ENCODE results near the gene MRAP2. TPM values are rescaled to one million over a fixed set of nuclear protein-coding genes. Genes with fewer than 3 reads are reported as not detected.

Gene MRAP2
- total RNA-seq, result not detected

GRCh38 chr6:84033523-84034451, at the start of gene MRAP2:
TSS of gene MRAP2 (plus strand) at chr6:84033772. CDS start at chr6:84055319, 21,547 bp downstream.
- ATAC-seq, result peak; percentile 44
- ChIA-PET POLR2A (no interaction called here), CTCF (interaction anchor here (0.6 kb wide), 1 partner anchor 11 kb away, joined by 3 read pairs; no protein-coding TSS in a partner anchor)
- peaks cover 6% of the 10 kb centered on the region for H3K4me1 Mint-ChIP-seq
- H3K27ac Mint-ChIP-seq, result no peak within 1 kb of the TSS
- H3K36me3 Mint-ChIP-seq (ENCODE audit: low read depth), result no peaks in the 10 kb centered on the region
- intact Hi-C loops (cut with DNase I, micrococcal nuclease), result no loop called here
- no peaks in the 10 kb centered on the region for H3K9me3 Mint-ChIP-seq (ENCODE audit: low read depth)
- peak; percentile 28 for DNase-seq
- H3K27me3 Mint-ChIP-seq, result peaks cover 43% of the 10 kb centered on the region
- no peak within 1 kb of the TSS for H3K4me3 Mint-ChIP-seq

GRCh38 chr6:83984411-83984810, 49.2 kb upstream of the MRAP2 start:
- Mint-ChIP-seq H3K36me3 (ENCODE audit: low read depth) (peaks cover 4% of the 10 kb centered on the region), H3K4me1 (no peaks in the 10 kb centered on the region), H3K4me3 (no peak overlapping the region), H3K9me3 (ENCODE audit: low read depth) (no peaks in the 10 kb centered on the region), H3K27me3 (no peaks in the 10 kb centered on the region), H3K27ac (no peak overlapping the region)
- intact Hi-C loops (cut with DNase I, micrococcal nuclease), result no loop called here
- POLR2A ChIA-PET, result no interaction called here
- CTCF ChIA-PET, result no interaction called here
- DNase-seq (no peak), ATAC-seq (no peak)

GRCh38 chr6:83985308-83985713, 48.3 kb upstream of the MRAP2 start:
- ATAC-seq (no peak), DNase-seq (no peak)
- H3K4me1 Mint-ChIP-seq, result no peaks in the 10 kb centered on the region
- POLR2A ChIA-PET, result no interaction called here
- no peaks in the 10 kb centered on the region for H3K9me3 Mint-ChIP-seq (ENCODE audit: low read depth)
- no peak overlapping the region for H3K27ac Mint-ChIP-seq
- no peak overlapping the region for H3K4me3 Mint-ChIP-seq
- peaks cover 4% of the 10 kb centered on the region for H3K36me3 Mint-ChIP-seq (ENCODE audit: low read depth)
- H3K27me3 Mint-ChIP-seq, result no peaks in the 10 kb centered on the region
- intact Hi-C loops (cut with DNase I, micrococcal nuclease), result no loop called here
- CTCF ChIA-PET, result no interaction called here

- no peak overlapping the region for H3K4me3 Mint-ChIP-seq
- H3K4me1 Mint-ChIP-seq, result no peaks in the 10 kb centered on the region
- peaks cover 4% of the 10 kb centered on the region for H3K36me3 Mint-ChIP-seq (ENCODE audit: low read depth)
- POLR2A ChIA-PET, result no interaction called here
- no peaks in the 10 kb centered on the region for H3K9me3 Mint-ChIP-seq (ENCODE audit: low read depth)
- ATAC-seq, result no peak
- no peak for DNase-seq
- intact Hi-C loops (cut with DNase I, micrococcal nuclease), result no loop called here
- no peak overlapping the region for H3K27ac Mint-ChIP-seq
- no peaks in the 10 kb centered on the region for H3K27me3 Mint-ChIP-seq
- CTCF ChIA-PET, result no interaction called here
Measured at GRCh38 chr6:83985715-83986114, 47.9 kb upstream of the MRAP2 start.

- H3K27ac Mint-ChIP-seq, result no peak overlapping the region
- ATAC-seq, result no peak
- no peaks in the 10 kb centered on the region for H3K36me3 Mint-ChIP-seq (ENCODE audit: low read depth)
- CTCF ChIA-PET, result interaction anchor here (0.7 kb wide), 1 partner anchor 62 kb away, joined by 3 read pairs; no protein-coding TSS in a partner anchor
- H3K9me3 Mint-ChIP-seq (ENCODE audit: low read depth), result peaks cover 7% of the 10 kb centered on the region
- H3K27me3 Mint-ChIP-seq, result peaks cover 12% of the 10 kb centered on the region
- no peak overlapping the region for H3K4me3 Mint-ChIP-seq
- H3K4me1 Mint-ChIP-seq, result no peaks in the 10 kb centered on the region
- intact Hi-C loops (cut with DNase I, micrococcal nuclease), result no loop called here
- POLR2A ChIA-PET, result no interaction called here
- no peak for DNase-seq
Measured at GRCh38 chr6:83998021-83998584, 35.5 kb upstream of the MRAP2 start.

GRCh38 chr6:84001119-84001518, 32.5 kb upstream of the MRAP2 start:
- no peaks in the 10 kb centered on the region for H3K4me1 Mint-ChIP-seq
- ChIA-PET POLR2A (interaction anchor here (0.5 kb wide), 1 partner anchor 66 kb away, joined by 6 read pairs; no protein-coding TSS in a partner anchor), CTCF (no interaction called here)
- ATAC-seq (no peak), DNase-seq (no peak)
- peaks cover 17% of the 10 kb centered on the region for H3K27me3 Mint-ChIP-seq
- peaks cover 1% of the 10 kb centered on the region for H3K9me3 Mint-ChIP-seq (ENCODE audit: low read depth)
- H3K27ac Mint-ChIP-seq, result no peak overlapping the region
- no peak overlapping the region for H3K4me3 Mint-ChIP-seq
- H3K36me3 Mint-ChIP-seq (ENCODE audit: low read depth), result no peaks in the 10 kb centered on the region
- intact Hi-C loops (cut with DNase I, micrococcal nuclease), result no loop called here

GRCh38 chr6:84002226-84002625, 31.3 kb upstream of the MRAP2 start:
- Mint-ChIP-seq H3K27ac (no peak overlapping the region), H3K27me3 (peaks cover 19% of the 10 kb centered on the region), H3K4me3 (no peak overlapping the region), H3K36me3 (ENCODE audit: low read depth) (no peaks in the 10 kb centered on the region), H3K4me1 (no peaks in the 10 kb centered on the region), H3K9me3 (ENCODE audit: low read depth) (no peaks in the 10 kb centered on the region)
- ChIA-PET POLR2A (no interaction called here), CTCF (no interaction called here)
- intact Hi-C loops (cut with DNase I, micrococcal nuclease), result no loop called here
- DNase-seq (no peak), ATAC-seq (no peak)

- H3K9me3 Mint-ChIP-seq (ENCODE audit: low read depth), result no peaks in the 10 kb centered on the region
- no peak for ATAC-seq
- H3K27ac Mint-ChIP-seq, result no peak overlapping the region
- intact Hi-C loops (cut with DNase I, micrococcal nuclease), result no loop called here
- no peak overlapping the region for H3K4me3 Mint-ChIP-seq
- H3K27me3 Mint-ChIP-seq, result peaks cover 21% of the 10 kb centered on the region
- H3K36me3 Mint-ChIP-seq (ENCODE audit: low read depth), result no peaks in the 10 kb centered on the region
- no peaks in the 10 kb centered on the region for H3K4me1 Mint-ChIP-seq
- no peak for DNase-seq
- ChIA-PET CTCF (no interaction called here), POLR2A (no interaction called here)
Measured at GRCh38 chr6:84003131-84003530, 30.4 kb upstream of the MRAP2 start.

GRCh38 chr6:84003654-84004053, 29.9 kb upstream of the MRAP2 start:
- H3K9me3 Mint-ChIP-seq (ENCODE audit: low read depth), result no peaks in the 10 kb centered on the region
- intact Hi-C loops (cut with DNase I, micrococcal nuclease), result no loop called here
- ChIA-PET POLR2A (no interaction called here), CTCF (no interaction called here)
- H3K27ac Mint-ChIP-seq, result no peak overlapping the region
- H3K27me3 Mint-ChIP-seq, result peaks cover 23% of the 10 kb centered on the region
- DNase-seq, result no peak
- no peaks in the 10 kb centered on the region for H3K4me1 Mint-ChIP-seq
- H3K4me3 Mint-ChIP-seq, result no peak overlapping the region
- ATAC-seq, result no peak
- no peaks in the 10 kb centered on the region for H3K36me3 Mint-ChIP-seq (ENCODE audit: low read depth)

GRCh38 chr6:84007871-84008270, 25.7 kb upstream of the MRAP2 start:
- ATAC-seq (no peak), DNase-seq (no peak)
- ChIA-PET CTCF (no interaction called here), POLR2A (no interaction called here)
- no peaks in the 10 kb centered on the region for H3K9me3 Mint-ChIP-seq (ENCODE audit: low read depth)
- no peak overlapping the region for H3K4me3 Mint-ChIP-seq
- peaks cover 20% of the 10 kb centered on the region for H3K27me3 Mint-ChIP-seq
- H3K36me3 Mint-ChIP-seq (ENCODE audit: low read depth), result no peaks in the 10 kb centered on the region
- H3K27ac Mint-ChIP-seq, result no peak overlapping the region
- no peaks in the 10 kb centered on the region for H3K4me1 Mint-ChIP-seq
- intact Hi-C loops (cut with DNase I, micrococcal nuclease), result no loop called here

- Mint-ChIP-seq H3K36me3 (ENCODE audit: low read depth) (no peaks in the 10 kb centered on the region), H3K27me3 (peaks cover 8% of the 10 kb centered on the region), H3K27ac (no peak overlapping the region), H3K9me3 (ENCODE audit: low read depth) (no peaks in the 10 kb centered on the region), H3K4me1 (no peaks in the 10 kb centered on the region), H3K4me3 (no peak overlapping the region)
- ATAC-seq (no peak), DNase-seq (no peak)
- POLR2A ChIA-PET, result interaction anchor here (0.6 kb wide), 1 partner anchor 649 kb away, joined by 3 read pairs; no protein-coding TSS in a partner anchor
- intact Hi-C loops (cut with DNase I, micrococcal nuclease), result no loop called here
- CTCF ChIA-PET, result interaction anchor here (0.8 kb wide), 1 partner anchor 129 kb away, joined by 3 read pairs; no protein-coding TSS in a partner anchor
Measured at GRCh38 chr6:84013354-84013753, 20.2 kb upstream of the MRAP2 start.

GRCh38 chr6:84013931-84014330, 19.6 kb upstream of the MRAP2 start:
- H3K27me3 Mint-ChIP-seq, result peaks cover 12% of the 10 kb centered on the region
- no peak for DNase-seq
- intact Hi-C loops (cut with DNase I, micrococcal nuclease), result no loop called here
- H3K4me3 Mint-ChIP-seq, result no peak overlapping the region
- no peak for ATAC-seq
- CTCF ChIA-PET, result interaction anchor here (0.8 to 1.0 kb wide), 2 partner anchors 10 to 130 kb away, joined by 3 read pairs; no protein-coding TSS in a partner anchor
- H3K4me1 Mint-ChIP-seq, result no peaks in the 10 kb centered on the region
- no peak overlapping the region for H3K27ac Mint-ChIP-seq
- no peaks in the 10 kb centered on the region for H3K9me3 Mint-ChIP-seq (ENCODE audit: low read depth)
- POLR2A ChIA-PET, result no interaction called here
- no peaks in the 10 kb centered on the region for H3K36me3 Mint-ChIP-seq (ENCODE audit: low read depth)
